HG02852 (cell line): Measurements from ENCODE around the gene WWOX.

Experiments used
- ATAC-seq: cut with Tn5 transposase; IDR thresholded peaks from one replicate; pipeline ENCODE4 v1.9.1; 2021; ENCODE audit warnings: mild to moderate bottlenecking, moderate library complexity; ENCODE audit not compliant: unreplicated experiment

Gene WWOX

GRCh38 chr16:78325468-78326352 is 226.3 kb downstream of the WWOX start:
- ATAC-seq, result no peak

- no peak for ATAC-seq
These were observed 227.3 kb downstream of the WWOX start for GRCh38 chr16:78326731-78327130.

- ATAC-seq, result no peak
These were observed 232.3 kb downstream of the WWOX start for GRCh38 chr16:78331731-78332130.

GRCh38 chr16:78333808-78334207 is 234.4 kb downstream of the WWOX start:
- no peak for ATAC-seq

- no peak for ATAC-seq
These were observed 241.1 kb downstream of the WWOX start for GRCh38 chr16:78340590-78340989.

GRCh38 chr16:78348068-78348467 is 248.6 kb downstream of the WWOX start:
- ATAC-seq, result no peak

GRCh38 chr16:78348886-78349285 is 249.4 kb downstream of the WWOX start:
- no peak for ATAC-seq

GRCh38 chr16:78352184-78352583 is 252.7 kb downstream of the WWOX start:
- no peak for ATAC-seq

GRCh38 chr16:78353640-78354275 is 254.3 kb downstream of the WWOX start:
- no peak for ATAC-seq

- no peak for ATAC-seq
These were observed 263.2 kb downstream of the WWOX start for GRCh38 chr16:78362524-78363135.

- no peak for ATAC-seq
These were observed 264.5 kb downstream of the WWOX start for GRCh38 chr16:78363843-78364555.

- ATAC-seq, result no peak
These were observed 265.1 kb downstream of the WWOX start for GRCh38 chr16:78364556-78364880.

- ATAC-seq, result no peak
These were observed 265.9 kb downstream of the WWOX start for GRCh38 chr16:78365366-78365765.

- no peak for ATAC-seq
These were observed 269.0 kb downstream of the WWOX start for GRCh38 chr16:78368121-78369102.

GRCh38 chr16:78372277-78372676 is 272.8 kb downstream of the WWOX start:
- ATAC-seq, result no peak

GRCh38 chr16:78375055-78375679 is 275.7 kb downstream of the WWOX start:
- ATAC-seq, result no peak

- no peak for ATAC-seq
These were observed 277.0 kb downstream of the WWOX start for GRCh38 chr16:78376452-78376851.

- ATAC-seq, result no peak
These were observed 277.9 kb downstream of the WWOX start for GRCh38 chr16:78377312-78377711.

GRCh38 chr16:78381060-78381459 is 281.6 kb downstream of the WWOX start:
- no peak for ATAC-seq

GRCh38 chr16:78383118-78383517 is 283.7 kb downstream of the WWOX start:
- no peak for ATAC-seq
